NCI-H82 treated with DMSO at 0.1 percent for 48 hours (cell line): ENCODE data around the gene PTPRN2.

Source experiments
- DNase-seq: peaks from one replicate; lab custom pipeline; 2025; ENCODE audit not compliant: unreplicated experiment; lab: John Stamatoyannopoulos, UW

Gene PTPRN2

GRCh38 chr7:158133057-158133456 is 454.6 kb downstream of the PTPRN2 start:
- no peak for DNase-seq

- no peak for DNase-seq
These were observed 457.6 kb downstream of the PTPRN2 start for GRCh38 chr7:158130023-158130409.

GRCh38 chr7:158129037-158130022 is 458.3 kb downstream of the PTPRN2 start:
- no peak for DNase-seq

- no peak for DNase-seq
These were observed 459.1 kb downstream of the PTPRN2 start for GRCh38 chr7:158128572-158128971.

GRCh38 chr7:158127241-158127640 is 460.4 kb downstream of the PTPRN2 start:
- DNase-seq = no peak

GRCh38 chr7:158126661-158127060 is 461.0 kb downstream of the PTPRN2 start:
- DNase-seq = no peak

- no peak for DNase-seq
These were observed 461.9 kb downstream of the PTPRN2 start for GRCh38 chr7:158125721-158126120.

- no peak for DNase-seq
These were observed 462.5 kb downstream of the PTPRN2 start for GRCh38 chr7:158125091-158125490.

GRCh38 chr7:158124671-158125079 is 462.9 kb downstream of the PTPRN2 start:
- no peak for DNase-seq

- no peak for DNase-seq
These were observed 463.9 kb downstream of the PTPRN2 start for GRCh38 chr7:158123753-158124152.

GRCh38 chr7:158123214-158123613 is 464.4 kb downstream of the PTPRN2 start:
- DNase-seq = no peak

- no peak for DNase-seq
These were observed 466.1 kb downstream of the PTPRN2 start for GRCh38 chr7:158121441-158122045.

GRCh38 chr7:158120716-158121115 is 466.9 kb downstream of the PTPRN2 start:
- DNase-seq = no peak

GRCh38 chr7:158120316-158120715 is 467.3 kb downstream of the PTPRN2 start:
- no peak for DNase-seq

GRCh38 chr7:158117341-158118222 is 470.0 kb downstream of the PTPRN2 start:
- DNase-seq = no peak

- no peak for DNase-seq
These were observed 471.4 kb downstream of the PTPRN2 start for GRCh38 chr7:158116235-158116634.

- no peak for DNase-seq
These were observed 473.4 kb downstream of the PTPRN2 start for GRCh38 chr7:158114056-158114850.

- DNase-seq = no peak
These were observed 474.1 kb downstream of the PTPRN2 start for GRCh38 chr7:158113321-158114025.

GRCh38 chr7:158112571-158113320 is 474.9 kb downstream of the PTPRN2 start:
- no peak for DNase-seq
